G401 (cell line): ENCODE measurements around the gene ZCCHC13. TPM values are rescaled to one million over a fixed set of nuclear protein-coding genes. Genes with fewer than 3 reads are reported as not detected.
"Not testable (repeated sequence)": the region's sequence is repeated elsewhere in the genome, so short reads cannot be mapped to it uniquely, and the experiment has no call there.

Experiments used
- DNase-seq: peaks from one replicate; pipeline ENCODE4 v3.0.0-alpha.2; 2015; ENCODE audit warnings: low spot score
- in situ Hi-C: cut with HindIII; loops from 2 replicates; pipeline ENCODE4 v1.10.0; 2016; ENCODE audit warnings: low sequenced_read_pairs, mixed read lengths
- total RNA-seq: library from RNA; depleted of rRNA; stranded (reverse); fragments of >200 nt; shearing (Covaris generic); gene quantifications from 2 replicates; pipeline ENCODE4 v1.2.3, GENCODE V29; 2014; rRNA removed

The ZCCHC13 gene
- total RNA-seq = not detected in 2 replicates

DNA sequence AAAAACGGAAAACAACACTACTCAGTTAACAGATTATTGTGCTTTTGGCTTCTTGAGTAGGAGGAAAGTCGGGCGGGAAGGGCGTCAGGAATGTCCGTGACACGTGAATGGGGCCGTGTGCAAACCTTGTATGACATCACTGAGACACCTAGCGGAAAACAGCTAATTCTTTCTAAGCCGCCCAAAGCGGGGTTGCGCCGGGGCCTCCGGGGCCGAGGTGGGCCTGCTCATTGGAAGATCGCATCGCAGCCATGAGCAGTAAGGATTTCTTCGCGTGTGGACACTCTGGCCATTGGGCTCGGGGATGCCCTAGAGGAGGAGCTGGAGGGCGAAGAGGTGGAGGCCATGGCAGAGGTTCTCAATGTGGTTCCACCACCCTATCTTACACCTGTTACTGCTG, at the start of gene ZCCHC13:
TSS of gene ZCCHC13 (plus strand) at position 165 of the 400 bp plus-strand sequence. CDS start at position 252, 87 bp downstream.
- DNase-seq = no peak
- in situ Hi-C loops = no loop called here

DNA sequence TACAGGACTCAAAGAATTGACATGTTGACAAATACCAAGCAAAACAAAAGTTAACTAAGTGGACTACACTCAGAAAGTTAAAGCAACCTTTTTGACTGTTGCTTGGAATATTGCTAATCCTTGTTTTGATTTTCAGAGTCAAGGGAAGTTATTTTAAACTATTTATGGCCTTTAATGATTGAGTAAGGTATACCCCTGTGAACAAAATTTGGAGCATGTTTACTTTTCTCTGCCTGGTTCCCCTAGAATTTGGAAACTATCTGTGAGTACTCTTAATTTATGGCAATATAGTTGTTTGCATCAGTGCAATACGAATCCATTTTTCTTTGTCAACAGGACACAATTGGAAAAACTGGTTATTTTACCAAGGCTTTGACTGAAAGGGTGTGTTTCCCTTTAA, 45.9 kb upstream of the ZCCHC13 start:
- in situ Hi-C loops = not testable (repeated sequence)

DNA sequence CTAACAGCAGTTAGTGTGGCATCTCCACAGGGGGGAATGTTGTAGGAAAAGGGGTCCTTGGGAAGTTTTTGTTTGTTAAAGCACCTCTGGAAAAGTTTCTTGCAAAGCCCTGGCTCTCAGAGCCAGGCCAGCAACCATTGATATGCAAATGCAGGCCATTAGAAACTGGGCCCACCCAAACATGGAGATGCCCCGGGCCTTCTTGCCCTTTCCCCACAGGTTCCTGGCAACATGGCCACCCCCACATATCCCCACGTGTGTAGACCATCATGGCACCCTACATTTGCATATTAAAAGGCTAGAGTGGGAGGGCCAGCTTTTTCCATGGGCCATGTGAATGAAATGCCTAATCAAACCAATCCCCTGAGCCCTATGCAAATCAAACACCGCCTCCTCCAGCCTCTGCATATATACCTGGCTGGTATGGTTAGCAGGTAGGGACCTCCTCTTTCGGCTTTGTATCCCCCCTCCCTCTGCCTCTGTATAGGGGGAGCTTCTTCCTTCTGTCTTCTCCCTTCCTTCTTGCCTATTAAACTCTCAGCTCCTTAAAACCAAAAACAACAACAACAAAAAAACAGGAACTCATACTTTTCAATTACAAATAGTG, 44.0 kb upstream of the ZCCHC13 start:
- DNase-seq = no peak

More for the DNA sequence above, 45.9 kb upstream of the ZCCHC13 start:
- not testable (repeated sequence) for DNase-seq

DNA sequence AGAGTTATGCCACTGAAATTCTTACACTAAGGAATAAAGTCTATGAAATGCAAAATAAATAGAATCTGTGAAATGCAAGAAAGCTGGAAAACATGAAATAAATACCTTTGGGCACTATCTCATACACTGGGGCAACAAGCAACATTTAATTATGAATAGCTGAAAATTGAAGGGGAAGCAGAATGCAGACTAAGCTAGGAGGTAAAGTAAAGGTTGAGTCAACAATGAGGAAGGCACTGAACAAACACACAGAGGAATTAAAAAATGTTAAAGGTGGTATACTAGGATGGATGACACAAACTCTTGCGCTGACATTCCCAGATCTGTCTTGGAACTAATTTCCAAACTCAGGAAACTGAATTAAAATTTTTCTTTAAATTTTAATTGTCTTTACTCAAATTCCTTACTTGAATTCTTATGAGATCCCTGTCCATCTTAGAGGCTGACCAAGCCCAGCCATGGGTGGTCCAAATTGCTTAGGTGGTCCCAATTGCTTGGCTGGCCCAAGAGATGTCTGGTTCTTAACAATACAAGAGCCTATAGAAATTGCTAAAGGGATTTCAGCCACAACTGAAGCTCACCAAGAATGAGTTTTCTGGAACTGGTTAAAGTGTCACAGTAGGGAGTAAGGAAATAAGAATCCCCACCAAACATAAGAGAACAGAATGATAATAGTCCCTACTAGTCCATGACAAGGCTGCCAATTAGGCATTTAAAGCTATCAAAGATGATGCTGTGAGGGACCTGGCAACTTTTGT, 41.3 kb upstream of the ZCCHC13 start:
- no peak for DNase-seq
- in situ Hi-C loops = no loop called here

More for the DNA sequence above, 44.0 kb upstream of the ZCCHC13 start:
- in situ Hi-C loops = no loop called here

- DNase-seq = no peak
- in situ Hi-C loops = no loop called here
Observed at GRCh38 chrX:74270393-74270792, 33.6 kb upstream of the ZCCHC13 start.

DNA sequence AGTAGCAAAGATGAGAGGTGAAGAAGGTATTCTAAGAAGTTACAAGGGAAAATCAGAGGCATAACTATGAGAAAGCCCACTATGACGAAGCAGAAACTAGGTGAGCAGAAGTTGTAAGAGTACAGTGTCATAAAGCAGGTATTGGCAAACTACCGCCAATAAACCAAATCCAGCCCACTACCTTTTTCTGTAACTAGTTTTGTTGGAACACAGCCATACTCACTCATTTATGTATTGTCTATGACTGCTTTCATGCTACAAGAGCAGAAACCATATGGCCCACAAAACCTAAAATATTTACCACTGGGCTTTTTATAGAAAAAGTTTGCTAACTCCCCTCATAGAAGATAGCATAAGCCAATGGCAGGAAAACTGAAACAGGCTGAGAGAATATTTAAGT, 31.8 kb upstream of the ZCCHC13 start:
- DNase-seq = no peak
- in situ Hi-C loops = no loop called here

- DNase-seq = no peak
- in situ Hi-C loops = no loop called here
Observed at GRCh38 chrX:74274516-74274915, 29.5 kb upstream of the ZCCHC13 start.

DNA sequence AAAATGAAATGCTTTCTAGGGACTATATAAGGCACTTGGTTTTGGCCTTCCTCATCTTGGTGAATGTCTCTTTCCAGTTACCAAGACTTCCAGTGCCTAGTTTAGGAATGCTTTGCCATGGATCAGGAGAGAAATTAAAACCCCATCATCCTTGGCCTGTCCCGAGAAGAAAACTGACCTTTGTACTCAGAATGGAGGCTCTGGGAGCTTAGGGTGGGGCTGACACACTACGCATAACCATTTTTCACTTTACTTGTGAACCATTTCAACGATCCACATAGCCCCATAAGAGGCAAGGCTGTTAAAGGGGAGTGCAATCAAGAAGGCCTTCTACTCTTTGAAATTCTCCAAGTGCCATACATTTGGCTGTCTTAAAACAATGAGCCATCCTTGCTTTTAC, 26.7 kb upstream of the ZCCHC13 start:
- DNase-seq = no peak
- in situ Hi-C loops = no loop called here

- no peak for DNase-seq
- in situ Hi-C loops = no loop called here
Observed at GRCh38 chrX:74277846-74278245, 26.1 kb upstream of the ZCCHC13 start.

DNA sequence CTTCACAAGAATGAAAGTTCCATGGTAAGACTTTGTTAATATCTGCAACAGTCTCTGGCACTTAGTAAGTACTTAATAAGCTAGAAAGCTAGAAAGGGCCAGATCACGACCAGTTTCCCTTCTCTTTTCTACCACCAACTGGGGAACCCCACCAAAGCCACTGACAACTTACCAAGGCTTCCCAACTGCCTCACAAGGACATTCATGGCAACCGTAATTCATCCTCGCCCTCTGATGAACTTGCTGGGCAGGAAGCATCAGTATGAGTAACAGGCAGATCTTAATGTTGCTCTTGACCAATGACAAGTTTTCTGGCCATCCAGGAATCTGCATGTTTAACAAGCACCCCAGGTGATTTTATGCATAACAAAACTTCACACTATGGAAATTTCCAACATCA, 23.2 kb upstream of the ZCCHC13 start:
- in situ Hi-C loops = no loop called here
- DNase-seq = no peak

GRCh38 chrX:74284391-74284952, 19.5 kb upstream of the ZCCHC13 start:
- DNase-seq = no peak
- in situ Hi-C loops = no loop called here

GRCh38 chrX:74286950-74287740, 16.8 kb upstream of the ZCCHC13 start:
- in situ Hi-C loops = no loop called here
- no peak for DNase-seq

GRCh38 chrX:74291577-74291963, 12.4 kb upstream of the ZCCHC13 start:
- DNase-seq = no peak
- in situ Hi-C loops = no loop called here

DNA sequence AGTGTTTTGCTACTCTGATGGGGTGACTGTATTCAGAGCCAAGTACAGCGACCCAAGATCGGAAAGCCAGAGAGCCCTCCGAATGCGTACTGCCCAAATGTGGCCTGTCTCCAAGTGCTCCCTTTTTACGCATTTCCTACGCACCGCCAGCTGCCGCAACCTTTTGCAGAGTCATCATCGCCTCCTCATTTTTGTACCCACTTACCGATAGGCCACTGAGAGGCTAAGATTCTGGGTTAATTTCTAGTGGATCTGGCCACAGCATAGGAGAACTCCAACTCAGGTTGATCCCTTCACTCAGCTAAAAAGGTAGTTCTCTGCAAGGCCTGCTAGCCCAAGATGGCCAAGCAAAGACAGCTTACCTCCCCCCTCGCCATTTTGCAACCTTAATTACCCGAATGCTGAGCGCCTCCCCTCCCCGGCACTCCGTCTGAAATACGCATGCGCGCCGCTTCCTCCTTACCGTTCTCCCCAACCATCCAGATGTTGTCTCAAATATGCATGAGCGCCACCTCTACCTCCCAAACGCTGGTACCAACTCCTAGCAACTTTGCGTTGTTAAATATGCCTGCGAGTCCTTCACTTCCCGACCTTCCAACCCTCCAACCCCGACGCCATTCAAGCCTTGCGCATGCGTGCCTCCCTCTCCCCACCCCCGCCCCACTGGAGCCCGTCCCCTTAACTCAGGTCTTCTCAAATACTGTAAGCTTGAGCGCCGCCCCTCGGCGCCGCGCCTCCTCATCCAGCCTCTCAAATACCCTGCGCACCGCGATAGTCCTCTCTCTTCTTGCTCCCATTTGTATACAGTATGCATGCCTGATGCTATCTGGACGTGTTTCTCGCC, 11.8 kb upstream of the ZCCHC13 start:
- in situ Hi-C loops = no loop called here
- DNase-seq = peak; percentile 89

GRCh38 chrX:74292808-74293123, 11.2 kb upstream of the ZCCHC13 start:
- in situ Hi-C loops = no loop called here
- DNase-seq = no peak

DNA sequence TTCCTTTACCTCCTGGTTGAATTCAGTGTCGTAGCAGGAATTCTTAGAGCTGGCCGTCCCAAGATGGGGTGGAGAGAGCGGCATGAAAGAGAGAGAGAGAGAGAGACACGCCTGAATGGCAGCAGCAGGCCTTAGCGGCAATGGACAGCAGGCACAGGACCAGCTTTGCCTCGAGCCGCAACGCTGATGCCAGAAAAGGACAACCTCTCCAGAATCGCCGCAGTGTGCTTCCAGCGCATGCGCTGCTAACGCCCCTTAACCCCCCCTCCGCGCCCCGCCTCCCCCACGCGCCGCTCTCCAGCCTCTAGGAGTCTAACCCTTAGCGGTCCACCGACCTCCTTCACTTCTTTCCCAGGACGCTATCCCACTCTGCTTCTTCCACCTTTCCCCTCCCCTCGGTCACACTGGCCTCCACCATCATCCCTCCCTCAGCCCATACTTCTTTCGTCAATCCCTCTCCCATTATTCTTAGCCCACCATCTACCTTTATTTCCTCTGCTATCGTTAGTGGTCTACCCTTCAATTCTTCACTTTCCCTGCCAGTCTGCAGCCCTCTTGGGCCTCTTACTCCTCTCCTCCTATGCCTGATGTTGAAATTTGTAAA, 10.5 kb upstream of the ZCCHC13 start:
- in situ Hi-C loops = no loop called here
- DNase-seq = peak; percentile 86

GRCh38 chrX:74295101-74295500, 8.9 kb upstream of the ZCCHC13 start:
- DNase-seq = no peak
- in situ Hi-C loops = no loop called here

DNA sequence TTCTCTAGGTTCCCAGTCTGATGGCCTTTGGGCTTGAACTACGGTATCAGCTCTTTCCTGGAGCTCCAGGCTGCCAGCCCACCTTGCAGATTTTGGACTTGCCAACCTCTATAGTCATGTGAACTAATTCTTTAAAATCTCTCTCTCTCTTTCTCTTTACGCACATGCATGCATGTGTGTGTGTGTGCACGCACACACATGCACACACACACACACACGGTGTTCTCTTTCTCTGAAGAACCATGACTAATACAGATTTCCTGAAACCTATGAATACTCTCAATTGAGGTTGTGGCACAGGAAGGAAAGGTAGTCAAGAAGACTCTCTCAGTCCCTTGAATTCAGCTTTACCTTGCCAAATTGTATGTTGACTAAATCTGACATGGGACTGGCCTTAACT, 6.2 kb upstream of the ZCCHC13 start:
- no peak for DNase-seq
- in situ Hi-C loops = no loop called here

DNA sequence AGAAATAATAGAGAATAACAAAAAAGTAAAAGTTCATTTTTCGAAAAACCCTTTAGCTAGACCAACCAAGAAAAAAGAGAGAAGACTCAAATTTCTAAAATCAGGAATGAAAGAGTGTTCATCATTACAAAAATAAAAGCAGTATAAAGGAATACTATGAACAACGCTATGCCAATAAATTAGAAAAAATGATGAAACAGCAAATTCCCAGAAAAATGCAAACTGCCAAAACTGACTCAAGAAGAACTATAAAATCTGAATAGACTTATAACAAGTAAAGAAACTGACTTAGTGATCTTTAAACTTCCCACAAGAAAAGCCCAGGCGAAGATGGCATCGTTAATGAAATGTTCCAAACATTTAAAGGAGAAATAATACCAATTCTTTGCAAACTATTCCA, 3.1 kb upstream of the ZCCHC13 start:
- no peak for DNase-seq
- in situ Hi-C loops = no loop called here
